ENCODE data around the gene FAM240A. TPM values are rescaled to one million over a fixed set of nuclear protein-coding genes. Genes with fewer than 3 reads are reported as not detected.

Gene FAM240A
- total and polyA plus RNA-seq, 2 donors (not counting 1 experiment from before 2014, with no cell fraction given), result not detected

GRCh38 chr3:46629551-46630517, 17.5 kb downstream of the FAM240A start:
- TF ChIP-seq CTCF (conservative IDR thresholded peaks at IDR 0.05 in 1 of 2, IDR thresholded peaks at IDR 0.05 in 1 of 2; ENCODE audit: low read depth in 1 of 2, low read length in 2 of 2) (peak; percentile 95 to 98), EZH2 (IDR thresholded peaks at IDR 0.05; ENCODE audit: low read length, missing control alignments) (no peak)
- peak overlapping the region in 3 of 4 experiments; percentile 1 to 42 (median 32) for H3K4me3 ChIP-seq (replicated peaks in 1 of 4; ENCODE audit: control extremely low read depth in 1 of 4, insufficient read depth in 1 of 4, low read depth in 3 of 4, low read length in 4 of 4)
- no peak overlapping the region for H3K27ac ChIP-seq (ENCODE audit: insufficient read depth, low read length)
- no peaks in the 10 kb centered on the region for H4K20me1 ChIP-seq (ENCODE audit: control insufficient read depth, extremely low read depth, insufficient read depth, low read length)
- no peak overlapping the region for H3K9ac ChIP-seq (ENCODE audit: insufficient read depth, low read length)
- DNase-seq (ENCODE audit: low read depth in 2 of 2), result peak; percentile 73 to 77
- no peaks in the 10 kb centered on the region for H3K36me3 ChIP-seq (ENCODE audit: control insufficient read depth, insufficient read depth, low read length)
- H3K79me2 ChIP-seq (ENCODE audit: control insufficient read depth, insufficient read depth, low read length), result no peaks in the 10 kb centered on the region
- H3K9me3 ChIP-seq (ENCODE audit: control insufficient read depth, insufficient read depth, low read depth, low read length), result no peaks in the 10 kb centered on the region
- peaks cover 2% of the 10 kb centered on the region for H3K4me1 ChIP-seq (ENCODE audit: control insufficient read depth, extremely low read depth, insufficient read depth, low read length)
- H2AFZ ChIP-seq (ENCODE audit: low read length), result peak overlapping the region; percentile 82
- peak overlapping the region; percentile 74 for H3K4me2 ChIP-seq (ENCODE audit: extremely low read depth, insufficient read depth, low read length)
- peaks cover 2% of the 10 kb centered on the region for H3K27me3 ChIP-seq (ENCODE audit: control insufficient read depth, insufficient read depth, low read length)

- Histone ChIP-seq H3K4me3 (replicated peaks in 1 of 4; ENCODE audit: control extremely low read depth in 1 of 4, insufficient read depth in 1 of 4, low read depth in 3 of 4, low read length in 4 of 4) (no peak overlapping the region), H3K9ac (ENCODE audit: insufficient read depth, low read length) (no peak overlapping the region), H3K4me1 (ENCODE audit: control insufficient read depth, extremely low read depth, insufficient read depth, low read length) (peaks cover 2% of the 10 kb centered on the region), H4K20me1 (ENCODE audit: control insufficient read depth, extremely low read depth, insufficient read depth, low read length) (no peaks in the 10 kb centered on the region), H3K27ac (ENCODE audit: insufficient read depth, low read length) (no peak overlapping the region), H3K4me2 (ENCODE audit: extremely low read depth, insufficient read depth, low read length) (no peak overlapping the region), H3K27me3 (ENCODE audit: control insufficient read depth, insufficient read depth, low read length) (no peaks in the 10 kb centered on the region), H3K36me3 (ENCODE audit: control insufficient read depth, insufficient read depth, low read length) (no peaks in the 10 kb centered on the region), H2AFZ (ENCODE audit: low read length) (no peak overlapping the region), H3K9me3 (ENCODE audit: control insufficient read depth, insufficient read depth, low read depth, low read length) (no peaks in the 10 kb centered on the region), H3K79me2 (ENCODE audit: control insufficient read depth, insufficient read depth, low read length) (no peaks in the 10 kb centered on the region)
- peak in 1 of 2 donors; percentile 76 for DNase-seq (ENCODE audit: low read depth in 2 of 2)
- TF ChIP-seq CTCF (conservative IDR thresholded peaks at IDR 0.05 in 1 of 2, IDR thresholded peaks at IDR 0.05 in 1 of 2; ENCODE audit: low read depth in 1 of 2, low read length in 2 of 2), result no peak
- no peak for TF ChIP-seq EZH2 (IDR thresholded peaks at IDR 0.05; ENCODE audit: low read length, missing control alignments)
These were observed 20.5 kb downstream of the FAM240A start for GRCh38 chr3:46632792-46633191.

GRCh38 chr3:46634856-46635255, 22.5 kb downstream of the FAM240A start:
- TF ChIP-seq EZH2 (IDR thresholded peaks at IDR 0.05; ENCODE audit: low read length, missing control alignments) (no peak), CTCF (conservative IDR thresholded peaks at IDR 0.05 in 1 of 2, IDR thresholded peaks at IDR 0.05 in 1 of 2; ENCODE audit: low read depth in 1 of 2, low read length in 2 of 2) (no peak)
- no peaks in the 10 kb centered on the region for H3K4me1 ChIP-seq (ENCODE audit: control insufficient read depth, extremely low read depth, insufficient read depth, low read length)
- no peak overlapping the region for H3K27ac ChIP-seq (ENCODE audit: insufficient read depth, low read length)
- H4K20me1 ChIP-seq (ENCODE audit: control insufficient read depth, extremely low read depth, insufficient read depth, low read length), result no peaks in the 10 kb centered on the region
- H3K79me2 ChIP-seq (ENCODE audit: control insufficient read depth, insufficient read depth, low read length), result no peaks in the 10 kb centered on the region
- H3K9ac ChIP-seq (ENCODE audit: insufficient read depth, low read length), result no peak overlapping the region
- H3K4me3 ChIP-seq (replicated peaks in 1 of 4; ENCODE audit: control extremely low read depth in 1 of 4, insufficient read depth in 1 of 4, low read depth in 3 of 4, low read length in 4 of 4), result no peak overlapping the region
- no peak overlapping the region for H3K4me2 ChIP-seq (ENCODE audit: extremely low read depth, insufficient read depth, low read length)
- DNase-seq (ENCODE audit: low read depth in 2 of 2), result no peak
- H3K9me3 ChIP-seq (ENCODE audit: control insufficient read depth, insufficient read depth, low read depth, low read length), result no peaks in the 10 kb centered on the region
- H2AFZ ChIP-seq (ENCODE audit: low read length), result no peak overlapping the region
- H3K27me3 ChIP-seq (ENCODE audit: control insufficient read depth, insufficient read depth, low read length), result no peaks in the 10 kb centered on the region
- H3K36me3 ChIP-seq (ENCODE audit: control insufficient read depth, insufficient read depth, low read length), result no peaks in the 10 kb centered on the region

Measured in fibroblast of lung (primary cell).